Measurements from ENCODE around the gene MAP3K4. TPM values are rescaled to one million over a fixed set of nuclear protein-coding genes. Genes with fewer than 3 reads are reported as not detected.
"Not testable (repeated sequence)": the region's sequence is repeated elsewhere in the genome, so short reads cannot be mapped to it uniquely, and the experiment has no call there.

The MAP3K4 gene
- total RNA-seq, 2 donors from 2014 or later = 40.7 to 43.2 TPM

DNA sequence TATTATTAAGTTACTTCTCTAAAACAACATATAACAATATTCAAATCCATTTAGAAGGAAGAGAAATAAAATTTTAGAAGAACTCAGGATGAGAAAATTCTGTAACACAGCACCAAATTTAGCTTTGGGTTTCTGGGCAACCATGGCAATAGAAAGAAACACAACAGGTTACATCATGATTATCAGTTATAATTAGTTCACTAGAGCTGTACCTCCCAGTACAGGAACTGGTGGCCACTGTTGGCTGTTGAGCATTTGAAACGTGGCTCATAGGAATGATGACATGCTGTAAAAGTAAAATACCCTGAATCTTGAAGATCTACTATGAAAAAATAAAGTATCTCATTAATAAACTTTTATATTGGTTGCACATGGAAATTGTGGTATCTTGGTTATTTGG, 23.7 kb upstream of the MAP3K4 start:
- ATAC-seq (no peak), DNase-seq (no peak)
- intact Hi-C loops (cut with DNase I, micrococcal nuclease) = no loop called here

DNA sequence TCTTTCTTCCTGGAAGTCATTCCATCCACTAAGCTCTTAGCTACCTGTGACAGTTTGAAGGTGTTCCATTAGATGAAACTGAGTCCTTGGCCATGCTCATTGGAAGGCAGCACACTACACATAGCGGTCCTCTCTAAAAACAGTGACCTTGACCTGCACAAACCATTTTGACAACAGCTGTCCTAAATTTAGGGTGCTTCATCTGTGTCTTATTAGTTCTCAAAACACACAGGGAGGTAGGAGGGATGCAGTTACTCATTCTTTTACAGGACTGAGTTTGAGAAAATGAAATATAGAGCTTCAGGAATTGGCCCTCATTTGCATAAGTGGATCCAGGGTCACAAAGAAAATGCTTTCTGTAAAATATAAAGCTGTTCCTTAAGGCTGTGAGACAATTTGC, 20.4 kb upstream of the MAP3K4 start:
- DNase-seq (no peak), ATAC-seq (no peak)
- intact Hi-C loops (cut with DNase I, micrococcal nuclease) = no loop called here

DNA sequence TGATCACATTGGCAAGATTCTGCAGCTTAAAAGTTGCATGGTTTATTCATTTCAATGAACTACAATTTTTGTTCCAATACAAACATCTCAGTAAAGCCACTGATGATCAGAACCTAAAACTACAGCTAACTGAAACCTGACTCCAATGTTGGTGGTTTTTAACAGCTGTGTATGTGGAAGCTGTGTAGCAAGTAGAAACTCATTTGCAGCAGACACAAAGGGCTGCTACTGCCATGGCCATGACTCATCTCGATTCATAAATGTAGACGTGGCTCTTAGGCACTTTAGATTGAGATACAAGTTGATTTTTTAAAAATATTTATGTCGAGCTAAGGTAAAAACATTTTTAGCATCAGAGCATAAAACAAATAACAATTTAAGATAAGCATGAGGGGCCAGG, 19.5 kb upstream of the MAP3K4 start:
- intact Hi-C loops (cut with DNase I, micrococcal nuclease) = no loop called here
- ATAC-seq (no peak), DNase-seq (no peak)

DNA sequence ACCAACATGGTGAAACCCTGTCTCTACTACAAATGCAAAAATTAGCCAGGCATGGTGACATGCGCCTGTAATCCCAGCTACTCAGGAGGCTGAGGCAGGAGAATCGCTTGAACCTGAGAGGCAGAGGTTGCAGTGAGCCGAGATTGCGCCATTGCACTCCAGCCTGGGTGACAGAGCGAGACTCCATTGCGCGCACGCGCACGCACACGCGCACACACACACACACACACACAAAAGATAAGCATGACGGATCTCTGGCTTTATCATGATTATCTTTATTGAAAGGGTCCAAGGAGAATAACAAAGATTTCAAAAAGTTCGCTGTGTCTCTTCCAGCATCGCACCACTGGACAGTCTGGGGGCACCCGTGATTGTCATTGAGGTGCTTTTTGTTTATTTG, 19.0 kb upstream of the MAP3K4 start:
- DNase-seq; ATAC-seq; intact Hi-C loops (cut with DNase I, micrococcal nuclease): not testable (repeated sequence)

DNA sequence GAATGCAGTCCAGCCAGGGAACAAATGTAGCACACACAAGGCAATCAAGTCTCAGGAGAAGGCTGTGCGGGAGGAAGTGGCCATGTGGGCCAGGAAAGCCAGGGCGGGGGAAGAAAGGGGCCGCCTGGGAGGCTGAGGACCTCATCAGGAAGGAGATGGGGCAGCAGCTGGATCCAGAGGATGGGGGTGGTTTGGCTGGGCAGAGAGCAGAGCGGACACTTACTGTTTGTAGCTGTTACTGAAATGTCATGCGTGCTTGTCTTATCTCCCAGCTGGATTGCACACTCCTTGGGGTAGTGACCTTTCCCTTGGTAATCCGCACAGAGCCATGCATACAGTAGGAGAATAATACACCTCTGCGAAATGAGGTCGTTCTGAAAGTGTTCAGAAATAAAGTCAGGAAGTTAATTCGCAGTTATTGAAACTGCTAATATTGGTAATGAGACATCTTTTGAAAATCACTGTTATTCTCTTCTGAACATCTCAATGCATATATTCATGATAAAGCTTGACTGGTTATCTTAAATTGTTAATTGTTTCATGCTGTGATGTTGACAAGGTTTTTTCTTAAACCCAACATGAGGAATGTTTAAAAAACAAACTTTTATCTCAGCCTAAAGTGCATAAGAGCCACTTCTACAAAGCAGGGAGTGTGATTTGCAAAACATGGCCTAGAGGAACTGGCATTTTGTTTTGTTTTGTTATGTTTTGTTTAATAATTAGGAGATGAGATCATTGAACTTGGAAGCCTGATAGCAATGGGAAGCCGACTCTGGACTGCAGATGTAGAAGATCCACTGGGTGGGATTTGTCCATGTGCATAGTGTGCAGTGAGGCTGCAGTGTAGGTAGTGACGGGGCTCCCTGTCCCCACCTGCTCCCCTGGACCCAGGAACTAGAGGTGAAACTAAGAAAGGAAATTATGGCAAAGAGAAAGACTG, 18.0 kb upstream of the MAP3K4 start:
- intact Hi-C loops (cut with DNase I, micrococcal nuclease) = no loop called here

DNA sequence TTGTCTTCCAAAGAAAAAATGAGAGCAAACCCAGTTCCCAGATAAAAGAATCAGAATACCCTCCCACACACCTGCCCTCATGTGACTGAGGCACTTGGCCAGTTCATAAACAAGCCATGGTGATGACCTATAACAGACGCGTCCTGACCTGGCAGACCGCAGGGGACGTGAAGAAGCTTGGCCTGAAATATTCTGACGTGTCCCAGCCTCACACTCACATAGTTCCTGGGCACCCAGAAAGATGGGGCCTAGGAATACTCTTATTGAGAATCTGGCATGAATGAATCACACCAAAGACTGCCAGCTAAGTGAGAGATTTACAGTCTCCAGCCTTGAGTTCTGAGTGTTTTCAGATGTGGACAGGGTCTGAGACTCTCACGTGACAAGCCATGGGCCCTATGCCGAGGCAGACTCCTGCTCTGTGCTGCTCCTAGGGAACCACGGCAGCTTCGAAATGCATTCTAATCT, 17.2 kb upstream of the MAP3K4 start:
- peak; percentile 34 to 60 for DNase-seq
- ATAC-seq = no peak
- intact Hi-C loops (cut with DNase I, micrococcal nuclease) = no loop called here

More for the DNA sequence above, 18.0 kb upstream of the MAP3K4 start:
- ATAC-seq = no peak
- DNase-seq = peak in 1 of 2 donors; percentile 10

DNA sequence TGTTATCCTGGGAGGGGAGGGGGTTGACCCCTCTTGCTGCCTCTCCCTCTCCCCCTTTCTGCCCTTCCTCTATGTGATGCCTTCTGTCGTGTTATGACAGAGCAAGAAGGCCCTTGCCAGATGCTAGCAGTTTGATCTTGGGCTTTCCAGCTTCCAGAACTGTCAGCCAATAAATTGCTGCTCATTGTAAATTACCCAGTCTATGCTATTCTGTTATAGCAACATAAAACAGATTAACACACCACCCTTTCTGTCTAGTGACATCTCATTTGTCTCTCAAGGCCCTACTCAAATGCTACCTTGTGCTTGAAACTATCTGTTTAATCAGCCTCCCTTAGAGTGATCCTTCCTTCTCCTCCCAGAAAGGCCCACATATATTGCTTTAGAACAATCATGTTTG, 16.4 kb upstream of the MAP3K4 start:
- no peak for DNase-seq
- intact Hi-C loops (cut with DNase I, micrococcal nuclease) = no loop called here
- no peak for ATAC-seq

DNA sequence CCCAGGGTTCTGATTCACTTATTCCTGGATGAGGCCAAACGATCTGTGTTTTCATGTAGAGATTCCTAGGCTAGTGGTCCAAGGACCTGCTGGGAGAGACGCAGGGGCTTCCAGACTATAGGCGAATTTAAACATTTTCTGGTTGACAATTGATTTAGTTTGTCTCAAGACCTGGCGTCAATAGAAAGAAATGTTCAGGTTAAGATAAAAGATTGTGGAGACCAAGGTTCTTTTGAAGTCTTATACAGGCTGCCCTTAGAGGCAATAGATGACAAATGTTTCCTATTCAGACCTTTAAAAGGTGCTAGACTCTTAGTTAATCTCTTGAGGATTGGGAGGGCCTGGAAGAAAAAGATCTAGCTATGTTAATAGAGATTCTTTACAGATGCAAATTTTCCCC, 15.6 kb upstream of the MAP3K4 start:
- intact Hi-C loops (cut with DNase I, micrococcal nuclease); ATAC-seq; DNase-seq: not testable (repeated sequence)

DNA sequence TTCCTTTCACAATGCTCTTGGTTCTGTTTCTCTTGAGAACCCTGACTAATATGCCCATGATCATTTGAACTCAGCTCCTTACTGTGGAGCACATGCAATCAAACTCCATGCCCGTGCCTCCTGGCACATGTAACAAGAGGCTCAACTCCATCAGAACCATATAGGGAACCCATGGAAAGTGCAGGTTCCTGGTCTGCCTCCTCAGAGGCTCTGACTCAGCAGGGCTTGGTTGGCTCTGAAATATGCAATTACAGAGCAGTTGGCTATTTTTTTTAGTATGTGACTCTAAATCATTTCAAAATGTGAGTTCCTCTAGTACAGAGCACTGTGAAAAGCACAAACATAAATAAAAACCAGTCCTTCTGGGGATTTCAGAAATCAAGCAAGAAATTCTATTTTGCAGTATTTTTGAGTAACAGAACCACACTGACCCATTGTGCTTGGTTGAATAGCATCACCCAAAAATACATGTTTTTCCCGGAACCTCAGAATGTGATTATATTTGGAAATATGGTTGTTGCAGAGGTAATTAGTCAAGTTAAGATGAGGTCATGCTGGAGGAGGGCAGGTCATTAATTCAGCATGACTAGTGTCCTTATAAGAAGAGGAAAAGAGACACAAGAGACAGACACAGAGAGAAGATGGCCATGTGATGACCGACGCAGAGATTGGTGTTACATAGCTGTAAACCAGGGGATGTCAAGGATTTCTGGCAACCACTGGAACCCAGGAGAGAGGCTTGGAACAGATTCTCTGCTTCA, 13.2 kb upstream of the MAP3K4 start:
- intact Hi-C loops (cut with DNase I, micrococcal nuclease) = no loop called here
- no peak for ATAC-seq
- DNase-seq = no peak

DNA sequence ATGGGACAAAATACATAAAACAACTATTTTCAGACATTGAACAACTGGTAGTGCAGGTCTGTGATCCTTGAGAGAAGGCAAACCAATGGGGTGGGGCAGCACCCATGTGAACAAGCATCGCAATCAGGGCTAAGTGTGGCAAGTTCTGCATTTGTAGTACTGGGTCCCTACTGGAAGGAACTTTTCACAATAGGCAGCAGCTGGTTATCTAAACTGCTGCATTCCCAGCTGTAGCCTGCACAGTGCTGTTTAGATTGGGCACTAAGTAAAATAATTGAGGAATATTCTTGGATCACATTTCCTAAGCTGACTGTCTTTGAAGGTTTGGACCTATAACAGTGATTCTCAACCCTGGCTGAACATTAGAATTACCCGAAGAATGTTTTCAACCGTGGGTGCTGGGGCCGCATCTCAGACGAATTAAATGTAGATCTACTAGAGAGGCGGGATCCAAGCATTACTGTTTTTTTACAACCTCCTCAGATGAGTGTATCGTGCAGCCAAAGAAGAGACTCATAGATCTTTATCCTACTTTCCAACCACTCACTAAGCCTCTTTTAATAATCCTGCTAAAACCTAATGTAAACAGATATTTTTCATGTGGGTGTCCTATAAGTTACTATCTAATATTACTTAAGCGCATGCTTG, 12.4 kb upstream of the MAP3K4 start:
- DNase-seq (no peak), ATAC-seq (no peak)
- intact Hi-C loops (cut with DNase I, micrococcal nuclease) = no loop called here

DNA sequence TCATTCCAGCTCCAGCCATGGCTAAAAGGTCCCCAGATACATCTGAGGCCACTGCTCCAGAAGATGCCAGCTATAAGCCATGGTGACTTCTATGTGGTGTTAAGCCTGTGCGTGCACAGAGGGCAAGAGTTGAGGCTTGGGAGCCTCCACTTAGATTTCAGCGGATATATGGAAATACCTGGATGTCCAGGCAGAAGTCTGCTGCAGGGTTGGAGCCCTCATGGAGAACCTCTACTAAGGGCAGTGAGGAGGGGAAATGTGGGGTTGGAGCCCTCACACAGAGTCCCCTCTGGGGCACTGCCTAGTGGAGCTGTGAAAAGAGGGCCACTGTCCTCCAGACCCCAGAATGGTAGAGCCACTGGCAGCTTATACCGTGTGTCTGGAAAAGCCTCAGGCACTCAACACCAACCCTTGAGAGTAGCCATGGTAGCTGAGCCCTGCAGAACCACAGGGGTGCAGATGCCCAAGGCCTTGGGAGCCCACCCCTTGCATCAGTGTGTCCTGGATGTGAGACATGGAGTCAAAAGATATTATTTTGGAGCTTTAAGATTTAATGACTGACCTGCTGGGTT, 8.1 kb upstream of the MAP3K4 start:
- ATAC-seq; DNase-seq; intact Hi-C loops (cut with DNase I, micrococcal nuclease): not testable (repeated sequence)

DNA sequence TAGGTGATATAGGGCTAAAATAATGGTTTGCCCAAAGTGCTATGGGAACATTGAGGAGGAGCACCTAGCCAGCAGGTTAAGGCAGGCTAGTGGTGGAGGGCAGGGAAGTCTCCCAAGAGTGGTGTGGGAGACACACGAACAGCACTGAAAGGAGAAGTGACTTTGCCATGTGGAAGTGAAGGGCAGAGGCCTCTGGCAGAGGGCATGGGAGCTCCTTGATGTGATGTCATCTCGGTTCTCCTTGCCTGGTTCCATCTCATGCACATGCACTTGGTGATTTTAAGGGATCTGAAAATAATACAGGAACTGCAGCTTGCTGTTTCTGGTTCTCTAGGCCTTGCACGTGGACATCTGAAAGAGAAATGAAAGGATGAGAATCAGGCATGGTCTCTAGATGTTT, 4.7 kb upstream of the MAP3K4 start:
- ATAC-seq (no peak), DNase-seq (no peak)
- intact Hi-C loops (cut with DNase I, micrococcal nuclease) = no loop called here

DNA sequence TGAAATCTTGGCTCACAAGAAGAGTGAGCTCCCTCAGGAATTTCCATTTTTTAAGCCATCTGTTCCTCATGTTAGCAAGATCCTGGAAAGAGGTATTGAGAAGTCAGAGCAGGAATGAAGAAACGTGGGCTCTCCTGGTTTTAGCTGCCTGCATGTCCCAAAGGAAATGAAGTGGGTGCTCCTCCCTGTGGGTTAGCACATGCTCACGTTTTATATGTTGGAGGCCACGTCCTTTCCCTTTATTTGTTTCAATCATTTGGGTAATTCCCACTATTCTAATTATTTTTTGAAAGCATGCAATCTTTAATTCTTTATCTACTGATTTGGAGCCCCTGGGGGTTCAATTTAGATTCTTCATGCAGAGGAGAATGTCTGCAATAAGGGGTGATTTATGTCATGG, 4.3 kb upstream of the MAP3K4 start:
- intact Hi-C loops (cut with DNase I, micrococcal nuclease) = no loop called here
- no peak for ATAC-seq
- no peak for DNase-seq

DNA sequence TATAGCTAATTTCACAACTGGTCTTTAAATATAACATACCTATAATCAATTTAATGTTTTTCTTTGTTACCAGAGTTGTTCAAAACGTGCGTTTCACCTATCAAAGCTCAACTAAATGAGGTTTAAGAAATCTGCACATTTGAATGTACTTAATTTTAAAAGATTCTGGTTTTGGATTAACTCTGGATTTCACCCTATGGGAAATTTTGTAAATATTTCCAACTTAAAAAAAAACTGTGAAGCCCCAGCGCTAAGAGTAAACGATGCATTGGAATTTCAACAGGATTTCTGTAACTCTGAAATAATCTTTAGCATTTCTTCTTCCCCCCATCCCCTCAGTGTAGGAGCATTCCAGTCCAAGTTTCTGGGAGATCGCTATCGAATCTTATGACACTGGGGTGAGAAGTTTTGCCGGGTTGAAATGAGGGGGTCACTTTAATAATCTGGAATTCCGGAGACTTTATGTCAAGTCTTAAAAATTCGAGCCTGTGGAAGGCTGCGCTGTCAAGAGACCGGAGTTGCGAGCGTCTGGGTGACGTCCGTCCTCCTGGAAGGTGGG, 643 bp upstream of the MAP3K4 start:
- intact Hi-C loops (cut with DNase I, micrococcal nuclease) = loop anchor here in 1 of 2 donors (10.0 kb wide), 1 partner anchor 56 kb away; no protein-coding TSS in a partner anchor
- ATAC-seq (no peak), DNase-seq (no peak)

DNA sequence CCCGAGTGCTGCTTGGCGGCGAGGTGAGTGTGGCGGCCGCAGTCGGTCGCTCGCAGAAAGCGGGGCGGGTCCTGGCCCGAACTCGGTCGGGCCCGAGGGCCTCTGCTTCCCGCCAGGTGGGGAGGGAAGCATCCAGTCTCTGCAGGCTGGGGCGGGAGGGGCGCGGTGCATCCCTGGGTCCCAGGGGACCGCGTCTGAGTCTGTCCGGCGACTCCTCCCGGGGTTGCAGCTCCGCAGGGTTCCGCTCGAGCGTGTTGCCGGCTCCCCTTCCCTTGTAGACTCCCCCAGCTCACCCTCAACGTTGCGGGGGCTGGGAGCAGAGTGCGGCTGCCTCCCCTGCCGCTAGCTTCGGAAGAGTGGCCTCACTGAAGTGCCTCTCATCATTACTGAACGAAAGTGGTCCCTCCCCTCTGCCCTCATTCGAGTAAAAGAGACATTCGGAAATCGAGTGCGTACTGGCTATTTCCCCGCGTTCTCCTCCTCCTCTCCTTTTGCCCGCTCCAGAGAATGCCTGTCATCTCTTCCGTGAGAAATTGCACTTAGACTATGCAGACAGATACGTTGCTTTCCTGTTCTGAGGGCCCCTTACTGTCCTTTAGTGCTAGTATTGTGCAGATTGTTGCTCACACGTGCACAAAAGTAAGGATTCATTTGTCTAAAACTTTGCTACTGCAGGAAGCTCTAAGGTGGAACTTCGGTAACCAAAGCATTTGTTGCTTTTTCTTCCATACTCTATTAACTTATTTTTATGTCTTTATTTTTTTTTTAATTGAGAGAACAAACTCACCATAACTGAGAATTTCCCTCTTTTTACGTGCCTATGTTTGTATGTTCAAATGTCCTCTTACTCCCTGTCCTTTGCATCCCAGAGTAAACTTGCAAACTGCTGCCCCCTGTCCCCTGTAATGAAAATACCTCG, 751 bp downstream of the MAP3K4 start:
- intact Hi-C loops (cut with DNase I, micrococcal nuclease) = loop anchor here in 1 of 2 donors (10.0 kb wide), 1 partner anchor 58 kb away; no protein-coding TSS in a partner anchor
- DNase-seq = peak; percentile 41 to 56
- peak; percentile 64 for ATAC-seq

DNA sequence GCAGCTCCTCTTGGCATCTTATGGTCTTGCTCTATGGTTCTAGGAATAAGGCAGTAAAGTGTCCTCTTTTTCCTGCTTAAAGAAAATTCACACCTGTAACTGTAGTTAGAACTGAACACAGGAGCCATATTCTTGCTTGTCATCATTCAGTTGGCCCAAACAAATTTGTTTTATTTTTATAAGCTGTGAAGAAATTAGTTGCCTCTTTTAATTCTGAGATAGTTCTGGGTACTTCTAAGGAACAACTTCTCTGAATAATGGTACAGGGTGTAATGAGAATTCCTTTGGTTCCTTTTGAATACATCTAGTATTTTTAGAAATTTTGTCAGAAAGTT, 1.4 kb downstream of the MAP3K4 start:
- DNase-seq (no peak), ATAC-seq (no peak)
- intact Hi-C loops (cut with DNase I, micrococcal nuclease) = loop anchor here in 1 of 2 donors (10.0 kb wide), 1 partner anchor 58 kb away; no protein-coding TSS in a partner anchor

DNA sequence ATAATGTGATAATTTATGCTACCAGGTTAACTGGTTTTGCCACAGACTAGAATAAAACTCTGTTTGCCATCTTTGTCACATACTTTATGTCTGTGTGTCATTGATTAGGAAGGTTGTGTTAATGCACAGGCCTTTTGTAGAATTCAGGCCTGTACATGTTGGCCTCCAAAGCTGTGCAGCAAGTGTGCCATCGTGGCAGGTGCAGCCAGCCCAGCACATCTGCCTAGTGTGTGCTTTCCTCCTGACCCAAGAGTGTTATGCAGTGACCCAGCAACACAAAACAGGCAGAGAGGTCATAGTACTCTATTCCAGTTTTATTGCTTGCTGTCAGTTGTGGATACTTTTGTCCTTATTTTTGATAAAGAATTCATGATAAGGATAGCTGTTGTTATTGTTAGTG, 3.7 kb downstream of the MAP3K4 start:
- DNase-seq = no peak
- intact Hi-C loops (cut with DNase I, micrococcal nuclease) = loop anchor here in 1 of 2 donors (10.0 kb wide), 1 partner anchor 60 kb away; no protein-coding TSS in a partner anchor
- no peak for ATAC-seq

Measured in left colon (tissue), 2 donors.